22Rv1 (cell line): ENCODE data around the gene SART1.

Source experiments
- ZFX ChIP-seq: fragments of 450-650 bp; IDR thresholded peaks from 2 replicates; pipeline ENCODE4 v1.6.1; 2017; ENCODE audit warnings: antibody characterized with exemption, borderline replicate concordance
- TF ChIP-seq, protein P1 (sequence below): fragments of 450-650 bp; IDR thresholded peaks from 2 replicates; pipeline ENCODE4 v1.5.1; 2017; ENCODE audit warnings: mild to moderate bottlenecking

DNA sequence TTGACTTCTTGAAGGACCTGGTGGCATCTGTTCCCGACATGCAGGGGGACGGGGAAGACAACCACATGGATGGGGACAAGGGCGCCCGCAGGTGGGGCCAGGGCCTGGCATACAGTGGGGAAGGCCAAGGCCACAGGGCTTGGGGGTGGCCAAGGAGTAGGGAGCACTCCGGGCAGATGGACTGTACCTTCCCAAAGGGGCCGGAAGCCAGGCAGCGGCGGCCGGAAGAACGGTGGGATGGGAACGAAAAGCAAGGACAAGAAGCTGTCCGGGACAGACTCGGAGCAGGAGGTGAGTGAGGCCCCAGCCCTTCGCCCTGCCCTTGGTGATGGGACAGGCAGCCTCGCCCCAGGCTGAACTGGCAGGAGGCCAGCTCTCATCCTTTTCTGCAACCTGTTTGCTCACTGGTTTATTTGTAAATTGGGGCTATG is 41.1 kb upstream of the SART1 start:
- TF ChIP-seq, protein P1, sequence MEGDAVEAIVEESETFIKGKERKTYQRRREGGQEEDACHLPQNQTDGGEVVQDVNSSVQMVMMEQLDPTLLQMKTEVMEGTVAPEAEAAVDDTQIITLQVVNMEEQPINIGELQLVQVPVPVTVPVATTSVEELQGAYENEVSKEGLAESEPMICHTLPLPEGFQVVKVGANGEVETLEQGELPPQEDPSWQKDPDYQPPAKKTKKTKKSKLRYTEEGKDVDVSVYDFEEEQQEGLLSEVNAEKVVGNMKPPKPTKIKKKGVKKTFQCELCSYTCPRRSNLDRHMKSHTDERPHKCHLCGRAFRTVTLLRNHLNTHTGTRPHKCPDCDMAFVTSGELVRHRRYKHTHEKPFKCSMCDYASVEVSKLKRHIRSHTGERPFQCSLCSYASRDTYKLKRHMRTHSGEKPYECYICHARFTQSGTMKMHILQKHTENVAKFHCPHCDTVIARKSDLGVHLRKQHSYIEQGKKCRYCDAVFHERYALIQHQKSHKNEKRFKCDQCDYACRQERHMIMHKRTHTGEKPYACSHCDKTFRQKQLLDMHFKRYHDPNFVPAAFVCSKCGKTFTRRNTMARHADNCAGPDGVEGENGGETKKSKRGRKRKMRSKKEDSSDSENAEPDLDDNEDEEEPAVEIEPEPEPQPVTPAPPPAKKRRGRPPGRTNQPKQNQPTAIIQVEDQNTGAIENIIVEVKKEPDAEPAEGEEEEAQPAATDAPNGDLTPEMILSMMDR = no peak
- TF ChIP-seq ZFX = no peak
